Embryonic facial prominence (tissue), 1 donor: ENCODE measurements around the gene ADAT1.

Experiments
- DNase-seq: peaks from one replicate; pipeline ENCODE4 v3.0.0-alpha.2; 2016; ENCODE audit errors: extremely low spot score

ADAT1 gene

DNA sequence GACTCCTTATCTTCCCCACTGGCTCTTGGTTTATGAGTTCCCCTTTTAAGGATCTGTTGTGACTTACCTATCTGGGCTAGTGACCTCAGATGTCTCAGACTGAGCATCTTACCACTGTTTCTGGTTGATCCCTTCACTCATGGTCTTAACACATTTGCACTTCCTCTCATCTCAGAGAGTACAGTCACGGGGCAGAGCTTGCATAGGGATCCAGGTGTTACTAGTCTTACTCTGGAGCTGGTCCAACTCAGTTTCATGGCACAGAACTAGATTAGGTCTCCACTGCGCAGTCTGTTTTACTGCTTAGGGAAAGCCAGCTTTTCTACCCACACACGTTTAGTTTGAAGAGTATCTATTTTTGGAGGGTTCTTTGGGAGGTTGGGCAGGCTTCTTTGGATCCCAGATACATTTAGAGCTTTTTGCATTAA is 46.7 kb downstream of the ADAT1 start:
- no peak for DNase-seq

- DNase-seq = no peak
Measured at GRCh38 chr16:75575958-75576357, 47.1 kb downstream of the ADAT1 start.

DNA sequence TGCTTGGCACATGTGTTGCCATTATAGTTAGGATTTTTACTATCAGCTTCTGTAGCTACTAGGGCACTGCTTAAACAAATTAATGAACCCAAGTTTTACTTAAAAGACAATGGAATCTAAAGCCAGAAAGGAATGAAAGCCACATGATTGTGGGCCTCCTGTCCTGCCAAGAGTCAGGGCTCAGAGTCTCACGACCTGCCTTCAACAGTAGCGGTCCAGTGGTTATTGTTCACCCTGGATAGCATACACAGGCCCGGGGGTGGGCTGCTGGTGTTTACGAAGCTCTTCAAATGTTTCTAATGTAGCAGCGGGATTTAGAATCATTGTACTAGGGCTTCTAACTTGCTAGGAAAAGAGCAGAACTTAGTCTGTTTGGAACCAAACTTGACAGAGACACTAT is 49.1 kb downstream of the ADAT1 start:
- DNase-seq = no peak

GRCh38 chr16:75572864-75573542 is 50.1 kb downstream of the ADAT1 start:
- DNase-seq = no peak

DNA sequence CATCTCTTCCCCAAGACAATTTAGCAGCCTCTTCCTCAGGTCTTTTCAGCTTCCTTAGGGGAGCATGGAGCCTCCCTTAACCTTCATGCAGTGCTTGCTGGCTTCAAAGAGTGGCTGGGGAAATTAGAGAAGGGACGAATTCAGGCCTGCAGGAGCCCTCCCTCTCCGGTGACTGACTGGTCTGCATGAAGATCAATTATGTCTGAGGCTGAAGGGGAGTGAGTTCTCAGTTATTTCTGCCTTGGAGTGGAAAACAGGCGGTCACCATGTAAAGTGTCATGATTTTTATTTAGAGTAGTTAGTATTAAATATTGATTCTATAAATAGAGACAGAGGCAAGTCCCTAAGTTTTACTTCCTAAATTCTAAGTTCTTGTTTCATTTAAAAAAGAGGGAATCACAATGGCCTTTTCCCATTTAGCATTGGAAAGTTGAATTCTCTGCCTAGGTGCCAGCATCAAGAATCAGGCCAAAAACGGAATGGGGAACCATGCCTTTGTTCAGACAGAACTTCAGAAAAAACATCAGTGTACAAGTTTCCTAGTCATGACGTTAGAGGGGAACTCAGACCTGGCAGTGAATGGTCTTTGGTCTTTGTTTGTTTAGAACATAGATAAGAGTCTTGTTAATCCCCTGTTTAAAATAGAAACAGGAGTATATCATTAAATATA is 52.5 kb downstream of the ADAT1 start:
- DNase-seq = no peak

DNA sequence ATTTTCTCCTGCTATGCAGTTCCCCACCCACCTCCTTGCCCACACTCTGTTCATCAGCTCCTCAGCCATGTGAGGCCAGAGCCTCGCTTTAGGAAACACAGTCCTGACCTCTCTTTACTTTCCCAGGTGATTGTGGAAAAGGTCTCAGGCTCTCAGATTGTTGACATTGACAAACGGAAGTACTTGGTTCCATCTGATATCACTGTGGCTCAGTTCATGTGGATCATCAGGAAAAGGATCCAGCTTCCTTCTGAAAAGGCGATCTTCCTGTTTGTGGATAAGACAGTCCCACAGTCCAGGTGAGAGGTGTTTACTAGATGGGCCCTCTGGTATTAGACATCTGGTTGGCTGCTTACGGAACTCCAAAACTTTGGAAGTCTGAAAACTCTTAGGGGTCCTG is 55.2 kb downstream of the ADAT1 start:
- DNase-seq = no peak

GRCh38 chr16:75566758-75567255 is 56.3 kb downstream of the ADAT1 start:
- no peak for DNase-seq

- DNase-seq = peak; percentile 54
Measured at GRCh38 chr16:75566040-75566757, 56.9 kb downstream of the ADAT1 start, which contains the start of gene GABARAPL2. TSS of gene GABARAPL2 (plus strand) at chr16:75566379. CDS start at chr16:75566487, 108 bp downstream.

DNA sequence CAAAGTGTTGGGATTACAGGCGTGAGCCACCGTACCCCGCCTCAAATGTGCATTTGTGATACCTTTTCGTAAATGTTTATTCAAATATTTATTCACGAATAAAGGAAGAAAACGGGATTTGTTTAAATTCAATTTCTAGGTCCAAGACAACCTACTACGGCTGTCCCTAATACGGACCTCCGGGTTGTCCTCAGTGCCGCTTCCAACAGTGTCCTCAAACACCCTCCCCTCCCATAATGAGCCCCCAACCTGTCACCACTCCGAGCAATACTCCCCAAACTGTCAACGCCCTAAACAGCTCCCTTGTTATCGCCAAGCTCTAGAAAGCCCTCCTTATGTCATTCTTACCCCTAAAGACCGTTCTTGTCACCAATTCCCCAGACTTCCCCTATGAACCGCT is 57.4 kb downstream of the ADAT1 start:
- peak; percentile 24 for DNase-seq

DNA sequence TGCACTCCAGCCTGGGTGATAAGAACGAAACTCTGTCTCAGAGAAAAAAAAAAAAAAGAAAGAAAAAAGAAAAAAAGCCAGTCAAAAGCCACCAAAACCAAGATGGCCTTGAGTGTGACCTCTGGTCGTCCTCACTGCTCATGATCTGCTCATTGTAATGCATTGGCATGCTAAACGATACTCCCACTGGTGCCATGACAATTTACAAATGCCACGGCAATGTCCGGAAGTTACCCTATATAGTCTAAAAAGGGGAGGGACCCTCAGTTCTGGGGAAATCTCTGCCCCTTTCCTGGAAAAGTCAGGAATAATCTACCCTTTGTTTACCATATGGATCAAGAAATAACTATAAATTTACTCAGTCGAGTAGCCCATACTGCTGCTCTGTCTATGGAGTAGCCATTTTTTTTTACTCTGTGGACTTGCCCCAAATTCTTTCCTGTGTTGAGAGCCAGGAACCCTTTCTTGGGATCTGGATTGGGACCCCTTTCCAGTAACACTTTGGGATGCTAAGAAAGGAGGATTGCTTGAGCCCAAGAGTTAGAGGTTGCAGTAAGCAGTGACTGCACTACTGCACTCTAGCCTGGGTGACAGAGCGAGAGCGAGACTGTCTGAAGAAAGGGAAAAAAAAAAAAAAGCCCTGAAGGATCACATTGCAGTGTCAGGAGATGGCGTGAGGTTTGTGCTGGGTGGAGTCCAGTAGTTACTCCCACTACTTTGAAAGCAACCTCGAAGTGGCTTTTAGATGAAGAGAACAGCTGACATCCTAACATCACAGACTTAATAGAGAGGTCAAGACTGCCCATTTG is 63.3 kb downstream of the ADAT1 start:
- DNase-seq = no peak

- no peak for DNase-seq
Measured at GRCh38 chr16:75558846-75559401, 64.2 kb downstream of the ADAT1 start.

DNA sequence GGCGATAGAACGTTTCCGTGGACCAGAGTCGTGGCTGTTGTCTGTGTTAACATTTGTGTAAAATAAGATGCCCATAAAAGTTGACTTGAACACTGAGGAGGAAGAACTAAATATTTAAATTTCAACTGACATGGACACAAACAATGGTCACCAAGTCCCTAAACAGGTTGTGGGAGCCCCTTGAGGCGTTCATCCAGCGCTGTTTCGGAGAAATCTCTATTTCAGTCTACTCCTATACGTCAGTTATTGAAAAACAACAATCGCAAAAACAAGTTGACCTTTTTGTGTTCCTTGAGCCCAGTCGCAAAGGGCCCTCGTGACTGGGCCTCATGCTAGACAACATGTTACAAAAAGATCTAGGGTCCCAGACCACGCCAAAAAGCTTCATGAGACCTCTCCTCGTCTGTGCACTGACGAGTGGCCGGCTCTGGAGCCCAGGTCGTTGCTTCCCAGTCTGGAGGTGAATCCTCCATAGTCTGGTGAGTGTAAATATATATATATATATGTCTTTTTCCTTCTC is 66.6 kb downstream of the ADAT1 start:
- no peak for DNase-seq

- DNase-seq = peak; percentile 90
Measured at GRCh38 chr16:75555707-75556430, 67.2 kb downstream of the ADAT1 start, which contains the start of gene TMEM231. TSS of gene TMEM231 (minus strand) at chr16:75556252. CDS start at chr16:75556209, 43 bp downstream.

DNA sequence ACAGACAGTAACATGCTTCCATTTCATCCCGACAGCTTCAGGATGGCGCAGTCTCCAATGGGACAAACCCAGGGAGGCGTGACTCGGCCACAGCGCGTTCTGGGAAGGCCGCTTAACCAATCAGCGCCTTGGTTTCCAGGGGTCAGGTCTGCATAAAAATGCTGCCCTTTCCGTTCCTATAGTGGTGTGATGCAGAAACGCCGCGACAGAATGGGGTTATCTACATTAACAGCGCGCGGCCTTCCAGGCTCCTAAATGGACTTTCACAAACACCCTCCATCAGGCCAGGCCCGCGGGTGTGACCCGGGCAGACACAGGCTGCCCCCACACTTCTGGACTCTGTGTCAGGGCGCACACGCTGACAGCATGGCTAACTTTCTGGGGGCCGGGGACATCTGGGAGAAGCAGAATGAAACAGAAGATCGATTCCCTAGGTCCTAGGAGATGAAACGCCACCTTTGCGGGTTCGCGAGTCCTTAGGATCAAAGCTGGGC is 67.8 kb downstream of the ADAT1 start:
- peak; percentile 61 for DNase-seq

DNA sequence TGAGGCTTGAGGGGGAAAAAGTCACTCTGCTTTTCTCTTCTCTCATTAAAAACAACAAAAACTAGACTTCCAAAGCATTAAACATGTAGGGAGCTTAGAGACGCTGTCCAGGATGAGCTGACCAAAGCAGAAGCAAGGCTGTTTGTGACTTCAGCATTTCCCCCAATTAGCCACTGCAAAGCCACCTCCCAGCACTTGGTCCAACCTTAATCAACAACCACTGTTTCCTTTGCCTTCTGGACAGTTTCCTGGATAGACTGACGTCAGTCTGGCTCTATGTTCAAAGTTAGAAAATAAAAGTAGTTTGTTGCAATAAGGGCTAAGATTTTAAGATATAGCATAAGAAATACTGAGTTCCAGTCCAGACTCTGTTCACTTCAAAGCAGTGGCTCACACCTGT is 70.1 kb downstream of the ADAT1 start:
- DNase-seq = no peak

DNA sequence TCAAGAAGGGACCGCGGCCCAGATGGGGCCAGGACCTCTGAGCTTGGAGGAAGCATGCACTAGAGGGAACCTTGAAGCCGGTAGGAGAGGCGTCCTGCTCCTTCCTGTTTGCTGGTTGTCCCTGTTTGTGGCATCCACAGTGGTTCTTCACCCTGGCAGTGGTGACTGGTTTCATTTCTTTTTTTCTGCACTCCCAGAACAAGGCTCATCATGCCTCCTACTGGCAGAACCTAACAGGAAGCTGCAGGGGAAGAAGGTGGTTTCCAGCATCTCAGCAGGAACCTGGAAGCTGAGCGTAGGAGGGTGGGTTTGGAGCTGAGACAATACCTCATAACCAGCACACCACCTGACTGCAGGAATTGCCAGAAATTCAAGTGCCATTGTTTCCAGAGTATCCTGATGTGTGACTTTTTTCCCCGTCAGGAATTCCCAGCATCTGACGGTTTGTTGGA is 72.8 kb downstream of the ADAT1 start:
- DNase-seq = no peak
